ENCODE data around the gene RNF151.
"Not testable (repeated sequence)": the region's sequence is repeated elsewhere in the genome, so short reads cannot be mapped to it uniquely, and the experiment has no call there.

GRCh38 chr16:1920122-1920521 lies 46.5 kb upstream of the RNF151 start:
- TF ChIP-seq EP300 (conservative IDR thresholded peaks at IDR 0.05; ENCODE audit: poor library complexity, severe bottlenecking); POLR2AphosphoS5 (IDR thresholded peaks at IDR 0.05); EZH2 (IDR thresholded peaks at IDR 0.05; ENCODE audit: borderline replicate concordance, insufficient read depth, low read length, poor library complexity, severe bottlenecking); RAD21 (conservative IDR thresholded peaks at IDR 0.05); REST (IDR thresholded peaks at IDR 0.05; ENCODE audit: borderline replicate concordance); MXI1 (conservative IDR thresholded peaks at IDR 0.05; ENCODE audit: poor library complexity, severe bottlenecking): not testable (repeated sequence)
- TF ChIP-seq, protein P1, sequence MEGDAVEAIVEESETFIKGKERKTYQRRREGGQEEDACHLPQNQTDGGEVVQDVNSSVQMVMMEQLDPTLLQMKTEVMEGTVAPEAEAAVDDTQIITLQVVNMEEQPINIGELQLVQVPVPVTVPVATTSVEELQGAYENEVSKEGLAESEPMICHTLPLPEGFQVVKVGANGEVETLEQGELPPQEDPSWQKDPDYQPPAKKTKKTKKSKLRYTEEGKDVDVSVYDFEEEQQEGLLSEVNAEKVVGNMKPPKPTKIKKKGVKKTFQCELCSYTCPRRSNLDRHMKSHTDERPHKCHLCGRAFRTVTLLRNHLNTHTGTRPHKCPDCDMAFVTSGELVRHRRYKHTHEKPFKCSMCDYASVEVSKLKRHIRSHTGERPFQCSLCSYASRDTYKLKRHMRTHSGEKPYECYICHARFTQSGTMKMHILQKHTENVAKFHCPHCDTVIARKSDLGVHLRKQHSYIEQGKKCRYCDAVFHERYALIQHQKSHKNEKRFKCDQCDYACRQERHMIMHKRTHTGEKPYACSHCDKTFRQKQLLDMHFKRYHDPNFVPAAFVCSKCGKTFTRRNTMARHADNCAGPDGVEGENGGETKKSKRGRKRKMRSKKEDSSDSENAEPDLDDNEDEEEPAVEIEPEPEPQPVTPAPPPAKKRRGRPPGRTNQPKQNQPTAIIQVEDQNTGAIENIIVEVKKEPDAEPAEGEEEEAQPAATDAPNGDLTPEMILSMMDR (IDR thresholded peaks at IDR 0.05; ENCODE audit: poor library complexity, severe bottlenecking): not testable (repeated sequence)

Data from neural cell (in vitro differentiated cells).